ENCODE measurements around the gene ROBO1. TPM values are rescaled to one million over a fixed set of nuclear protein-coding genes. Genes with fewer than 3 reads are reported as not detected.

The ROBO1 gene
- total RNA-seq, 2 donors from 2014 or later: not detected

DNA sequence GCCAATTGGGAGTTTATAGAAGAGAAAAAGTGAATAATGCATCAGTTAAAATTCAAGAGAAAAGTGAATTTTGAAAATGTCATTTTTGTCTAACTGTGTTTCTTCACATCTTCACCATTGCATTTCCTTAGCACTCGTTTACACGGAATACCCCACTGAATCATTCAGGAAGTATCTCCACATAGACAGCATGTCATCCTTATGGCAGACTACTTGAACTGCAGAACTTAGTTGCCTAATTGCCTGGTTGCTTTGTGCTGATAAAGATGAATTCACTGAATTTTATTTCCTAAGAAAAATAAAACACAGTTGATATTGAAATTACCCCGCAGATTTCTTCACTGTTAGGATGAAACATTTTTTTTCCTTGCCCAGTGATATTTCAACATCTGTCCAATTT lies 627.1 kb downstream of the ROBO1 start:
- H3K27ac Mint-ChIP-seq: no peak overlapping the region
- no peaks in the 10 kb centered on the region for H3K9me3 ChIP-seq (ENCODE audit: control insufficient read depth, low read length, poor library complexity, severe bottlenecking)
- no peak overlapping the region for H3K4me3 Mint-ChIP-seq
- no peaks in the 10 kb centered on the region for H3K4me1 Mint-ChIP-seq
- H3K27me3 Mint-ChIP-seq: no peaks in the 10 kb centered on the region
- no peak for ATAC-seq
- H3K36me3 Mint-ChIP-seq (ENCODE audit: low read depth): no peaks in the 10 kb centered on the region
- DNase-seq: no peak

DNA sequence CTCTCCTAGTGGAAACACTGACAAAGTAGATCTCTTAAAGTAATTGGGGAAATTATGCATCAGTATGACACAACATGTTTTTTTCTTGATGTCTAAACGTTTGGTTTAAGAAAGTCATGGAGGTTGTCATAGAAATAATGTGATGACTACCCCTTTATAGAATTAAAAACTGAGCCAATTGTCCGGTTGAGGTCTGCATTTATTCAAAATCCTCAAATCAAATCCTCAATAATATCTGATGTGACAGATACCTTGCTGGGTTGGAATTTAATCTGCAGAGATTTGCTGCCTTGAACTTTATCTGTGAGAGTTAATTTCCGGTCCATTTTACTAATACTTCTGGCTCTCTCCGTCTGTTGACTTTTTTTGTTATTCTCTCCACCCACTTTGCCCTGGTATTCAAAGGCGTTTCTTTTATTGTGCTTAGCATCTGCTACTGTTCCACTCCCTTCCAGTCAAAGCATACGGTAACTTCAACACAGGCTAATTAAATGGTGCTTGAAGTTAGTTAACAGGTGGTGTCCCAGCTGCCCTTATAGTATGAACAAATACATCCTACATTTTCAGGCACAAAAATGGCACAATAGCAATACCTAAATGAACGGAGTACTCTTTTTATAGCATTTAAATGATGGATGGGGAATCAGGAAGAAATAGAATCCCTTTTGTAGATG lies 628.3 kb downstream of the ROBO1 start:
- H3K9me3 ChIP-seq (ENCODE audit: control insufficient read depth, low read length, poor library complexity, severe bottlenecking): no peaks in the 10 kb centered on the region
- no peak overlapping the region for H3K27ac Mint-ChIP-seq
- H3K4me1 Mint-ChIP-seq: no peaks in the 10 kb centered on the region
- ATAC-seq (no peak), DNase-seq (no peak)
- H3K36me3 Mint-ChIP-seq (ENCODE audit: low read depth): no peaks in the 10 kb centered on the region
- no peak overlapping the region for H3K4me3 Mint-ChIP-seq
- no peaks in the 10 kb centered on the region for H3K27me3 Mint-ChIP-seq

DNA sequence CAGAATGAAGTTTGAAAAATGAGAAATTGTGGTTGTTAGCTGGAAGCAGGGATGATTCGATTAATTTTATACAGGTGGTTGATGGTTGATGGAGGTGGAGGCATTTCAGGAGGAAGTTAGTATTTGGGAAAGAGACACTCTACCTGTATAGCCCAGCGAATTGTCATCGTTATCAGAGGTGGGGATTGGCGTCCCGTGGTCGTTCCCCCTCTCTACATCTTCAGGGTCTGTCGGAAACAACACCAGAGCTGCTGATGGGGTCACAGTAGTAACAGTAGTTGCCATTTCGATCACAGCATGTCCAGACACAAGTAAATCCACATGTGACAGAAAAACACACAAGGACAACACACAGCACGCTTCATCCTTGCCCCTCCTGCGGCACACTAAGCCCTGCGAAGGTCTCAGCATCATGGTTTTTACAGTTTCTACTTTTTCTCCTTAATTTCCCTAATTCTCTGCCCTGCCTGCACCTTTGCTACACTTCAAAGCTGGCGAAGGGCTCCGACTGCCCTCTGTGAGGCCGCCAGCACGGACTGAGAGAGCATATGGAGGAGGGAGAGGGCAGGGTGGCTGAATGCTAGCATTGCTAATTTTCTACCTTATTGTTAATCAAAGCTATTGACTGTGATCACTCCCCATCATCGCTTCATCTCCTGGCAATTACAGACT lies 642.3 kb downstream of the ROBO1 start:
- H3K4me1 Mint-ChIP-seq: no peaks in the 10 kb centered on the region
- H3K9me3 ChIP-seq (ENCODE audit: control insufficient read depth, low read length, poor library complexity, severe bottlenecking): no peaks in the 10 kb centered on the region
- H3K36me3 Mint-ChIP-seq (ENCODE audit: low read depth): no peaks in the 10 kb centered on the region
- H3K27me3 Mint-ChIP-seq: no peaks in the 10 kb centered on the region
- H3K4me3 Mint-ChIP-seq: no peak overlapping the region
- ATAC-seq (no peak), DNase-seq (no peak)
- no peak overlapping the region for H3K27ac Mint-ChIP-seq

GRCh38 chr3:79115458-79115857 lies 652.3 kb downstream of the ROBO1 start:
- no peak overlapping the region for H3K4me3 Mint-ChIP-seq
- H3K4me1 Mint-ChIP-seq: no peaks in the 10 kb centered on the region
- DNase-seq (no peak), ATAC-seq (no peak)
- H3K27ac Mint-ChIP-seq: no peak overlapping the region
- H3K27me3 Mint-ChIP-seq: no peaks in the 10 kb centered on the region
- H3K36me3 Mint-ChIP-seq (ENCODE audit: low read depth): no peaks in the 10 kb centered on the region
- H3K9me3 ChIP-seq (ENCODE audit: control insufficient read depth, low read length, poor library complexity, severe bottlenecking): peaks cover 3% of the 10 kb centered on the region

- ATAC-seq: no peak
These were observed 653.9 kb downstream of the ROBO1 start for GRCh38 chr3:79113876-79114275.

GRCh38 chr3:79111375-79112052 lies 656.3 kb downstream of the ROBO1 start:
- Mint-ChIP-seq H3K4me1 (no peaks in the 10 kb centered on the region), H3K27me3 (no peaks in the 10 kb centered on the region), H3K27ac (no peak overlapping the region), H3K4me3 (no peak overlapping the region), H3K36me3 (ENCODE audit: low read depth) (no peaks in the 10 kb centered on the region)
- peaks cover 3% of the 10 kb centered on the region for H3K9me3 ChIP-seq (ENCODE audit: control insufficient read depth, low read length, poor library complexity, severe bottlenecking)
- DNase-seq (no peak), ATAC-seq (no peak)

More at GRCh38 chr3:79113876-79114275, 653.9 kb downstream of the ROBO1 start:
- no peaks in the 10 kb centered on the region for H3K36me3 Mint-ChIP-seq (ENCODE audit: low read depth)
- no peaks in the 10 kb centered on the region for H3K4me1 Mint-ChIP-seq
- no peak overlapping the region for H3K4me3 Mint-ChIP-seq
- H3K9me3 ChIP-seq (ENCODE audit: control insufficient read depth, low read length, poor library complexity, severe bottlenecking): peaks cover 3% of the 10 kb centered on the region
- H3K27me3 Mint-ChIP-seq: no peaks in the 10 kb centered on the region
- no peak overlapping the region for H3K27ac Mint-ChIP-seq
- DNase-seq: no peak

DNA sequence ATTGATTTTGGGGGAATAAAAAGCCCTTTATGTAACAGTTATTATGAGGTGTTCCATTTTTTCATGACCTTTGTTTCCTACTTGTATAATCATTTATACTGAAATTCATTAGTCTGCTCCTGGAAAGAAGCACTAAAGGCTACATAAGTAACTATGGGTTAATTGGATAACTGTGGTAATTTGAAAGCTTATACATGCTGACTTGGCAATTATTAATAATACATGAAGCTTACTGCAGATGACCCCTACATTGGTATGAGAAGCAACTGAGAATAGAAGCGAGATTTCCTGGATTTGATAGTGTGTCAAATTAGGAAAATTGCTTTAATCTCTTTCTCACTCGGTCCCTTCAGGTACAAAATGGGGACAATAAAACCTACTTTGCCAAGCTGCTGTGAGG lies 658.0 kb downstream of the ROBO1 start:
- no peaks in the 10 kb centered on the region for H3K36me3 Mint-ChIP-seq (ENCODE audit: low read depth)
- peaks cover 3% of the 10 kb centered on the region for H3K9me3 ChIP-seq (ENCODE audit: control insufficient read depth, low read length, poor library complexity, severe bottlenecking)
- H3K27ac Mint-ChIP-seq: no peak overlapping the region
- ATAC-seq (no peak), DNase-seq (no peak)
- H3K4me1 Mint-ChIP-seq: no peaks in the 10 kb centered on the region
- H3K4me3 Mint-ChIP-seq: no peak overlapping the region
- no peaks in the 10 kb centered on the region for H3K27me3 Mint-ChIP-seq

- DNase-seq (no peak), ATAC-seq (no peak)
These were observed 664.5 kb downstream of the ROBO1 start for GRCh38 chr3:79103307-79103706.

GRCh38 chr3:79097964-79098660 lies 669.7 kb downstream of the ROBO1 start:
- H3K36me3 Mint-ChIP-seq (ENCODE audit: low read depth): no peaks in the 10 kb centered on the region
- ATAC-seq (no peak), DNase-seq (no peak)
- H3K4me3 Mint-ChIP-seq: no peak overlapping the region
- no peaks in the 10 kb centered on the region for H3K27me3 Mint-ChIP-seq
- H3K27ac Mint-ChIP-seq: no peak overlapping the region
- no peaks in the 10 kb centered on the region for H3K4me1 Mint-ChIP-seq
- H3K9me3 ChIP-seq (ENCODE audit: control insufficient read depth, low read length, poor library complexity, severe bottlenecking): no peaks in the 10 kb centered on the region

More at GRCh38 chr3:79103307-79103706, 664.5 kb downstream of the ROBO1 start:
- H3K9me3 ChIP-seq (ENCODE audit: control insufficient read depth, low read length, poor library complexity, severe bottlenecking): no peaks in the 10 kb centered on the region
- Mint-ChIP-seq H3K4me3 (no peak overlapping the region), H3K36me3 (ENCODE audit: low read depth) (no peaks in the 10 kb centered on the region), H3K4me1 (no peaks in the 10 kb centered on the region), H3K27me3 (no peaks in the 10 kb centered on the region), H3K27ac (no peak overlapping the region)

GRCh38 chr3:79094654-79095053 lies 673.1 kb downstream of the ROBO1 start:
- no peak overlapping the region for H3K27ac Mint-ChIP-seq
- no peak for DNase-seq
- no peaks in the 10 kb centered on the region for H3K9me3 ChIP-seq (ENCODE audit: control insufficient read depth, low read length, poor library complexity, severe bottlenecking)
- H3K4me1 Mint-ChIP-seq: no peaks in the 10 kb centered on the region
- H3K27me3 Mint-ChIP-seq: no peaks in the 10 kb centered on the region
- no peaks in the 10 kb centered on the region for H3K36me3 Mint-ChIP-seq (ENCODE audit: low read depth)
- ATAC-seq: no peak
- no peak overlapping the region for H3K4me3 Mint-ChIP-seq

DNA sequence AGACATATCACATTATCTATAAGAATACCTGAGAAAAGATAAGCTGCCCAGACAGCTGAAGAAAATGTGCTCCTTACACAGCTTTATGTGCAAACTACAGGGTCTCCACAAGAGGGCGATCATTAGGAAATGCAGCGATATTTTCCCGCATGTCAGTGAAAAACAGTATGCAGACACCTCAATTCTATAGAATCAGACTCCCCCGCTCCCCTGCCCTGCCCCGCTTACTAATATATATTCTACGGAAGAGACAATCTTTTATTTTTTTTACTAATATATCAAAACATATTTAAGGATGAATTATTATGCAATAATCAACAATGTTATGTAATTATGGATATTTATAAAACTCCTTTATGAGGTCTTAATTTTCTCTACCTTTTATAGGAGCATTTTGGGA lies 681.3 kb downstream of the ROBO1 start:
- no peaks in the 10 kb centered on the region for H3K9me3 ChIP-seq (ENCODE audit: control insufficient read depth, low read length, poor library complexity, severe bottlenecking)
- H3K27me3 Mint-ChIP-seq: no peaks in the 10 kb centered on the region
- H3K4me1 Mint-ChIP-seq: no peaks in the 10 kb centered on the region
- no peak for ATAC-seq
- no peak for DNase-seq
- no peak overlapping the region for H3K27ac Mint-ChIP-seq
- no peak overlapping the region for H3K4me3 Mint-ChIP-seq
- H3K36me3 Mint-ChIP-seq (ENCODE audit: low read depth): no peaks in the 10 kb centered on the region

- H3K9me3 ChIP-seq (ENCODE audit: control insufficient read depth, low read length, poor library complexity, severe bottlenecking): no peaks in the 10 kb centered on the region
- no peaks in the 10 kb centered on the region for H3K4me1 Mint-ChIP-seq
- ATAC-seq (no peak), DNase-seq (no peak)
- H3K4me3 Mint-ChIP-seq: no peak overlapping the region
- H3K27me3 Mint-ChIP-seq: no peaks in the 10 kb centered on the region
- no peaks in the 10 kb centered on the region for H3K36me3 Mint-ChIP-seq (ENCODE audit: low read depth)
- no peak overlapping the region for H3K27ac Mint-ChIP-seq
These were observed 682.6 kb downstream of the ROBO1 start for GRCh38 chr3:79085171-79085570.

- H3K27ac Mint-ChIP-seq: no peak overlapping the region
- H3K36me3 Mint-ChIP-seq (ENCODE audit: low read depth): no peaks in the 10 kb centered on the region
- no peak for ATAC-seq
- H3K9me3 ChIP-seq (ENCODE audit: control insufficient read depth, low read length, poor library complexity, severe bottlenecking): no peaks in the 10 kb centered on the region
- H3K27me3 Mint-ChIP-seq: no peaks in the 10 kb centered on the region
- no peak for DNase-seq
- no peaks in the 10 kb centered on the region for H3K4me1 Mint-ChIP-seq
- no peak overlapping the region for H3K4me3 Mint-ChIP-seq
These were observed 686.5 kb downstream of the ROBO1 start for GRCh38 chr3:79081335-79081734.
